ENCODE data around the gene GSTK1.

The GSTK1 gene

DNA sequence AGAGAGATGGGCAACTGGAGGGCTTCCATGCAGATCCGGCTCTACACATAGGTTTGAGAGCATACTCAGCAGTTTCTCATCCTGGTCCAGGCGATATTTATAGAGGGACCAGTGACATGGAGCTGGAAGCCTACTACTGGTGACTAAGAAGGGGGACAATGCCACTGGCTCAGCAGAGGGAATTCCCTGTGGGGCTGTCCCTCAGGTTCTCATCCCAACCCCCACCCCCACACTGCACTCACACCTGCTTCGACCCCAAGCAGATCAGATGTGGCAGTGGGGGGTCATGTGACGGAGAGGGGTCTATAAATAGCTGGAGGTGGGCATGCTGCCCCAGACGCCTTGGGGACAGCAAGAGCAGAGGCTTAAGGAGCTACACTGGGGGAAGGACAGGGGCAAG is 52.5 kb downstream of the GSTK1 start, which contains the start of gene CLCN1:
CLCN1 (plus strand) TSS at position 336 of the 400 bp plus-strand sequence. CDS start 102 bp downstream, outside the sequence.
- no peak within 1 kb of the TSS for H3K4me3 ChIP-seq (ENCODE audit: low read depth, low read length)
- no peak for DNase-seq (ENCODE audit: low read depth)
- TF ChIP-seq CTCF (conservative IDR thresholded peaks at IDR 0.05; ENCODE audit: low read depth, low read length), result no peak

- no peak overlapping the region for H3K4me3 ChIP-seq (ENCODE audit: low read depth, low read length)
- DNase-seq (ENCODE audit: low read depth), result no peak
- TF ChIP-seq CTCF (conservative IDR thresholded peaks at IDR 0.05; ENCODE audit: low read depth, low read length), result no peak
These were observed 53.3 kb downstream of the GSTK1 start for GRCh38 chr7:143316492-143316891.

- H3K4me3 ChIP-seq (ENCODE audit: low read depth, low read length), result no peak overlapping the region
- DNase-seq (ENCODE audit: low read depth), result peak; percentile 88
- TF ChIP-seq CTCF (conservative IDR thresholded peaks at IDR 0.05; ENCODE audit: low read depth, low read length), result peak; percentile 26
These were observed 55.4 kb downstream of the GSTK1 start for GRCh38 chr7:143318661-143319060.

All from choroid plexus epithelial cell (primary cell).